Colonic mucosa (tissue), 4 donors: ENCODE data around the gene KCNJ1. TPM values are rescaled to one million over a fixed set of nuclear protein-coding genes. Genes with fewer than 3 reads are reported as not detected.

Experiments
- DNase-seq: peaks from one replicate; pipeline ENCODE4 v3.0.0-alpha.2; 2020
- H3K27ac ChIP-seq: fragments of 200-600 bp; one replicate; pipeline ENCODE4 v1.8.0; 2021
- H3K27me3 ChIP-seq: fragments of 200-600 bp; one replicate; pipeline ENCODE4 v1.8.0; 2021
- H3K36me3 ChIP-seq: fragments of 200-600 bp; one replicate; pipeline ENCODE4 v1.8.0; 2021
- H3K4me1 ChIP-seq: fragments of 200-600 bp; one replicate; pipeline ENCODE4 v1.8.0; 2021; ENCODE audit warnings: mild to moderate bottlenecking
- H3K4me3 ChIP-seq: fragments of 200-600 bp; one replicate; pipeline ENCODE4 v1.8.0; 2021
- H3K9ac ChIP-seq, 2 donors: one replicate each; pipeline ENCODE4 v1.7.0; 2013; ENCODE audit warnings: control low read depth in 2 of 2, low read depth in 2 of 2, low read length in 2 of 2
- H3K9me3 ChIP-seq: fragments of 200-600 bp; one replicate; pipeline ENCODE4 v1.8.0; 2021
- intact Hi-C: fragments of 100-400 bp; cut with DNase I; formaldehyde crosslinking; loops from one replicate; pipeline ENCODE4 v1.14.1; 2022
- total RNA-seq, 2 donors: library from RNA; stranded (reverse); fragmentation: NEBNext Ultra II Directional in 1 of 2; extraction: Animal tissue kit (Norgen Biotek cat#: 25700) in 1 of 2; gene quantifications; one replicate each; pipeline ENCODE4 v1.2.1, GENCODE V29; 2021
- TF ChIP-seq, protein P1 (sequence below): fragments of 200-600 bp; IDR thresholded peaks from one replicate; pipeline ENCODE4 v1.8.0; 2022; ENCODE audit warnings: antibody characterized with exemption, mild to moderate bottlenecking
- donor health status: healthy.
- donor health status: DM: no; HTN: no; CAD: no.
- donor health status: DM: no; HTN: no; CAD: no.

The KCNJ1 gene
- total RNA-seq, 2 donors from 2014 or later: not detected

DNA sequence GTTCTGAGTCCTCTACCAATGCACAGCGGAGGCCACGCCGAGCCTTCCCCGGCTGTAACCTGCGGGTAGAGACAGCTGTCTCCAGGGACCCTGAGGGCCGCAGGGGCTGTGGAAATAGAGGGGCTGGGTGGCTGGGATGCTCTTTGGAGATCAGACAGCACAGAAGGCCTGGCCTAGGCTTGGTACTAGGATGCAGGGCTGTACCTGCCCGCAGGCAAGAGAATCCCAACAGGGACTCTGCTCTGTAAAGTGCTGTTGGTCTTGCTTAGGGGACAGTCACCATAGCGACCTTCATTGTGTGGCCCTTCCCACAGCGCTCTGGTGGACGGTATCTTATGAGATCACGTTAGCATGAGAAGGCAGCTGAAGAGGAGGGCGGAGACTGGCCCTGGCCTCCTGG, 12.7 kb upstream of the KCNJ1 start:
- no peak overlapping the region for H3K27ac ChIP-seq
- no peaks in the 10 kb centered on the region for H3K9me3 ChIP-seq
- no peak overlapping the region for H3K4me3 ChIP-seq
- no peak for DNase-seq
- H3K9ac ChIP-seq: no peak overlapping the region
- H3K4me1 ChIP-seq: no peaks in the 10 kb centered on the region
- no peaks in the 10 kb centered on the region for H3K36me3 ChIP-seq
- TF ChIP-seq, protein P1, sequence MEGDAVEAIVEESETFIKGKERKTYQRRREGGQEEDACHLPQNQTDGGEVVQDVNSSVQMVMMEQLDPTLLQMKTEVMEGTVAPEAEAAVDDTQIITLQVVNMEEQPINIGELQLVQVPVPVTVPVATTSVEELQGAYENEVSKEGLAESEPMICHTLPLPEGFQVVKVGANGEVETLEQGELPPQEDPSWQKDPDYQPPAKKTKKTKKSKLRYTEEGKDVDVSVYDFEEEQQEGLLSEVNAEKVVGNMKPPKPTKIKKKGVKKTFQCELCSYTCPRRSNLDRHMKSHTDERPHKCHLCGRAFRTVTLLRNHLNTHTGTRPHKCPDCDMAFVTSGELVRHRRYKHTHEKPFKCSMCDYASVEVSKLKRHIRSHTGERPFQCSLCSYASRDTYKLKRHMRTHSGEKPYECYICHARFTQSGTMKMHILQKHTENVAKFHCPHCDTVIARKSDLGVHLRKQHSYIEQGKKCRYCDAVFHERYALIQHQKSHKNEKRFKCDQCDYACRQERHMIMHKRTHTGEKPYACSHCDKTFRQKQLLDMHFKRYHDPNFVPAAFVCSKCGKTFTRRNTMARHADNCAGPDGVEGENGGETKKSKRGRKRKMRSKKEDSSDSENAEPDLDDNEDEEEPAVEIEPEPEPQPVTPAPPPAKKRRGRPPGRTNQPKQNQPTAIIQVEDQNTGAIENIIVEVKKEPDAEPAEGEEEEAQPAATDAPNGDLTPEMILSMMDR: no peak
- no peaks in the 10 kb centered on the region for H3K27me3 ChIP-seq
- intact Hi-C loops: loop anchor here (10.0 kb wide), 1 partner anchor 235 kb away; no protein-coding TSS in a partner anchor

- H3K27me3 ChIP-seq: no peaks in the 10 kb centered on the region
- DNase-seq: no peak
- intact Hi-C loops: no loop called here
Observed at GRCh38 chr11:128878455-128878854, 11.4 kb upstream of the KCNJ1 start.

DNA sequence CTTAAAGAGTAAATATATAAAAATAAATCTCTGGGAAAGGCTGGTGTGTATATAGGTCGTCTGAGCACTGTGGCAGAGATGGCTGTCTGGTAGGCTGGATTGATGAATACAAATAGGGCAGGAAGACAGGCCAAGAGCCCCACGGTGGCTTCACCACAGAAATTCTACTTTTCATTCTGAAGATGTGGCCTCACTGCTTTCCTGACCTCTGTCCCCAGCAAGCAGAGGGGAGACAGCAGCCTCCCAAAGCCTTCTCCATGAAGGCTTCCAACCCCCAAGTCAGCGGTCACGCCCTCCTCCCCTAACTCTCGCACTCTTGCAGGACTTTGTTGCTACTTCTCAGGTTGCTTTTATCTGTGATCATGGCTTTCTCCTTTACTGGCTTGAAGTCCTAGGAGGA, 10.6 kb upstream of the KCNJ1 start:
- DNase-seq: no peak
- Histone ChIP-seq H3K27ac (no peak overlapping the region), H3K9ac (no peak overlapping the region), H3K4me1 (no peaks in the 10 kb centered on the region), H3K4me3 (no peak overlapping the region), H3K36me3 (no peaks in the 10 kb centered on the region), H3K9me3 (no peaks in the 10 kb centered on the region), H3K27me3 (no peaks in the 10 kb centered on the region)
- TF ChIP-seq, protein P1: no peak
- intact Hi-C loops: no loop called here

More at GRCh38 chr11:128878455-128878854, 11.4 kb upstream of the KCNJ1 start:
- no peaks in the 10 kb centered on the region for H3K9me3 ChIP-seq
- no peaks in the 10 kb centered on the region for H3K4me1 ChIP-seq
- H3K4me3 ChIP-seq: no peak overlapping the region
- no peaks in the 10 kb centered on the region for H3K36me3 ChIP-seq
- H3K27ac ChIP-seq: no peak overlapping the region
- TF ChIP-seq, protein P1: no peak
- H3K9ac ChIP-seq: no peak overlapping the region

GRCh38 chr11:128876133-128876650, 9.1 kb upstream of the KCNJ1 start:
- no peaks in the 10 kb centered on the region for H3K4me1 ChIP-seq
- intact Hi-C loops: no loop called here

DNA sequence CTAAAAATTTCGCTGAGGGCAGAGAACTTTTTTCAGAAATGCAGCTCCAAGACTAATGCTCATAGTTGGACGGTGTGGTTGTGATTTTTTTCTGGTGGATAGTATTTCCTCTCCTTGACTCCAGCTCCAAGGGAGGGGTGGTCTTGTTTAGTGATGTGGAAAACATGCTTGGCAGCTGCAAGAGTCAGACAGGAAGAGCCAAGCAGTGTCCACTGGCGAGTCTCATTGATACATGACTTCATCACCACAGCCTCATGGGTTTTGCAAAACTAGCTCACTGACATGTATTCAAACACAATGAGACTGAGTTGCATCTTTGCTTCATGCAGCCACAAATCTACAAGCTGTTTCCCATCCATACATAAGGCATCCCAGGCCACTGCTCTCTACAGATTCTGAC, 7.3 kb upstream of the KCNJ1 start:
- DNase-seq: no peak
- Histone ChIP-seq H3K9ac (no peak overlapping the region), H3K9me3 (no peaks in the 10 kb centered on the region), H3K4me3 (no peak overlapping the region), H3K4me1 (no peaks in the 10 kb centered on the region), H3K27me3 (no peaks in the 10 kb centered on the region), H3K27ac (no peak overlapping the region), H3K36me3 (no peaks in the 10 kb centered on the region)
- intact Hi-C loops: no loop called here
- TF ChIP-seq, protein P1: no peak

More at GRCh38 chr11:128876133-128876650, 9.1 kb upstream of the KCNJ1 start:
- Histone ChIP-seq H3K36me3 (no peaks in the 10 kb centered on the region), H3K27ac (no peak overlapping the region), H3K9ac (no peak overlapping the region), H3K4me3 (no peak overlapping the region), H3K27me3 (no peaks in the 10 kb centered on the region), H3K9me3 (no peaks in the 10 kb centered on the region)
- DNase-seq: no peak
- TF ChIP-seq, protein P1: no peak
